HG03342 (cell line): ENCODE measurements around the gene DNAJC1.
"Not testable (repeated sequence)": the region's sequence is repeated elsewhere in the genome, so short reads cannot be mapped to it uniquely, and the experiment has no call there.

Source experiments
- ATAC-seq: cut with Tn5 transposase; IDR thresholded peaks from one replicate; pipeline ENCODE4 v1.9.1; 2021; ENCODE audit warnings: mild to moderate bottlenecking, moderate library complexity; ENCODE audit not compliant: unreplicated experiment

The DNAJC1 gene

DNA sequence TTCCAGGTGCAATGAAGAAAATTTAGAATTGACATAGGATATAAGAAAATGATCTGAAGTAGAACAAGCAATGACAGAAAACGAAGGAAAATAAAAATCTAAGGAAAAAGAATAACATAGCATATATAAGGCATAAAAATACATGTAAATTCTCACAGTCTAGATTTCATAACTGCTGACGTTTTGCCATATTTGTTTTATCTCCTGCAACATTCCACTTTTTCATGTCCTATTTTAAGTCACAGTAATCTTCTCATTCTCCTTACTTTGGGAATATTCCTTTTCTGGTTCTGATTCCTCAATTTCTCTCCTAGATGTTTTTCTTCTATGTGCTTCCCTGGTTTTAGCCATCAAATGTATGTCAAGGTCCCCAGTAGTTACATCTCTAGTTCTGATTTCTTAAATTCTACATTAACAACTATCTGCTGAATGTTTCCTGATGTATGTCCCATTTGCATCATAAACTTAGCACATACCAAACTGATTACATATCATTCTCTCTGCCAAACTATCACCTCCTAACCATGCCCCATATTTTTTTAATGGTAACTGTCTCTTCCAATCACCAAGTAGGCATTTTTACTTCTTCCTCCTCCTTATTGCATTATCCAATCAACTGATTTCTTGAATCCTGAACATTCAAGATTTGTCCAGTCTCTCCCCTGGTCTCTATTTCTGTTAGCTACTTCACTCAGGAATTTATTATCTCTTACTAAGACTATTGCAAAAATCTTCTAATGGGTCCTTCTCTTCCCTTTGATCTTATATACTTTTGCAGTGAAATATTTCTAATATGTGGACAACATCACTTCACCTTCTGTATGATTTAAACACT is 171.3 kb downstream of the DNAJC1 start:
- no peak for ATAC-seq

GRCh38 chr10:21830037-21830436 is 173.5 kb downstream of the DNAJC1 start:
- no peak for ATAC-seq

- ATAC-seq, result no peak
Measured at GRCh38 chr10:21827308-21827707, 176.2 kb downstream of the DNAJC1 start.

DNA sequence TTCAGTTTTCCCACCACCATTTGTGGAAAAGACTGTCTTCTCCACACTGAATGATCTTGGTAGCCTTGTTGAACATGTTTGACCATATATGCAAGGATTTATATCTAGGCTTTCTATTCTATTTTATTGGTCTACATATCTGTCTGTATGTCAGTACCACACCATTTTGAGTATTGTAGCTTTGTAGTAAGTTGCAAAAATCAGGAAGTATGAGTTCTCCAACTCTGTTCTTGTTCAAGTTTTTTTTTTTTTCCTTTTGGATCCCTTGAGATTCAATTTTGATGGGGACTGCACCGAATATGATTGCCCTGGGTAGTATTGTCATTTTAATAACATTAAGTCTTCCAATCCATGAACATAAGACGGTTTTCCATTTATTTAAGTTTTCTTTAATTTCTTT is 176.8 kb downstream of the DNAJC1 start:
- ATAC-seq, result no peak

GRCh38 chr10:21825345-21825744 is 178.2 kb downstream of the DNAJC1 start:
- ATAC-seq, result no peak

DNA sequence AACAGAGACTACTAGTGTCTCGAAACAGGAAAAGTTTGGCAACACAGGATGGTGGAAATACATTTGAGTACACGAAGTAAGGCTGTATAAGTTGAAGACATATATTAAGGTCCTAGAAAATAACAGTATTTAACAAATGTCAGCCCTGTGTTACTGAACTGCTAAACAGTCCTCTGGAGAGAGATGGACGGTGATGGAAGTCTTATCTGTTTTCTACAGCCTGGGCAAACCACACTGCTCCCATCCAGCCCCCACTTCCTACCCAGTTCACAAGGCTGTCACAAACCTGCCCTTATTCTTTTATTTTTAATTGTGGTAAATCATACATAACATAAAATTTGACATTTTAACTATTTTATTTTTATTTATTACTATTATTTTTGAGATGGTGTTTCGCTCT is 179.1 kb downstream of the DNAJC1 start:
- ATAC-seq, result no peak

GRCh38 chr10:21823617-21824016 is 179.9 kb downstream of the DNAJC1 start:
- ATAC-seq, result no peak

DNA sequence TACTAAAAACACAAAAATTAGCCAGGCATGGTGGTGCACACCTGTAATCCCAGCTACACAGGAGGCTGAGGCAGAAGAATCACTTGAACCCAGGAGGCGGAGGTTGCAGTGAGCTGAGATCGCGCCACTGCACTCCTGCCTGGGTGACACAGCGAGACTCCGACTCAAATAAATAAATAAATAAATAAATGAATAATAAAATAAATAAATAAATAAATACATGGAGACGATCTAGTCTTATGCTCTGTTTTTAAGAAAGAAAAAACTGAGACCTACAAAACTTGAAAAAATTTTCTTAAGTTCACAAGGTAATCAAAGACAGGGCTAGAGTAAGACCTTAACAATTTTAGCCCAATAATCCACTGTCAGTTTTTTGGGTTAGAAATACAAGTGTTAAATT is 181.3 kb downstream of the DNAJC1 start:
- ATAC-seq, result not testable (repeated sequence)

- no peak for ATAC-seq
Measured at GRCh38 chr10:21820952-21821351, 182.6 kb downstream of the DNAJC1 start.

DNA sequence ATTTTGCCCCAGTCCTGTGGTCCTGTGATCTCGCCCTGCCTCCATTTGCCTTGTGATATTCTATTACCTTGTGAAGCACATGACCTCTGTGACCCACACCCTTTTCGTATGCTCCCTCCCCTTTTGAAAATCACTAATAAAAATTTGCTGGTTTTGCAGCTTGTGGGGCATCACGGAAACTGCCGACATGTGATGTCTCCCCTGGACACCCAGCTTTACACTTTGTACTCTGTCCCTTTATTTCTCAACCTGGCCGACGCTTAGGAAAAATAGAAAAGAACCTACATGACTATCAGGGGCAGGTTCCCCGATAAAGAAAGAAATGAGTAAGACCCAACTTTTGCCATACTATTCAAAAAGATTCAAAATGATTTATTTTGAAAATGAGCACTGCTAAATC is 185.1 kb downstream of the DNAJC1 start:
- not testable (repeated sequence) for ATAC-seq

DNA sequence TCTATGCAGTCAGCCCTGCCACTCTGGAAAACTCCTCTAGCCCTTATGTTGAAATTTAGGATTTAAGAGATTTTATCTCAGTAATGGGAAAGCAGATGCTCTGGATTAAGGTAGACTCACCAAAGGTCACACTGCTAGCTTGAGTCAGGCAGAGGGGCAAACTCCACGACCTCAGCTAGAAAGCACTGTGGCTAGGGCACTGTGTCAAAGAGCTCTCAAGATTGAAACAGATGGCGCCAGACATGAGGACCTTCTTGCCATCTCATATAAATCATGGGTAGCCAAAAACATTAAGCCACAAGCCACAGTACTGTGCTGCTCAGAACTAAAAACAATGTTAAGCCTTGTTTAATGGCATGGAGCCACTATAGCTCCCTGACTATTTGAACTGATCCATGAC is 188.7 kb downstream of the DNAJC1 start:
- ATAC-seq, result no peak

DNA sequence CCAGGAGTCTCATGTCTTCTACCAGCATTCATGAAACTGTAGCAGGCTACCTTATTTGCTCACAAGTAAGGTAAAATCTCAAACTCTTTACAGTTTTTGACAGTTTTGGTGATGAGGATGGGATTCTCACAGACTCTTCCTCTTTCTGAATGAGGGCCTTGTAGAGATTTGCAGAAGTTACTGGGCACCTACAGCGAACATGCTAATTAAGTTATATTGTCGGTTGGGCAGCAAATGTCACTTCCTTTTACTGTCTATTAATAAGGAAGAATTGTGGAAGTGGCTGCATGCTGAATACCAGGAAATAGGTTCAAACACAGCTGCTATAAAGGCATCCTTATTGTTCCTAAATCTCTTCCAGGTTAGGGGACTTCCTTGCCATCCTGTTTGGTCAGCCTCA is 189.6 kb downstream of the DNAJC1 start:
- ATAC-seq, result no peak

- no peak for ATAC-seq
Measured at GRCh38 chr10:21811245-21811585, 192.3 kb downstream of the DNAJC1 start.

DNA sequence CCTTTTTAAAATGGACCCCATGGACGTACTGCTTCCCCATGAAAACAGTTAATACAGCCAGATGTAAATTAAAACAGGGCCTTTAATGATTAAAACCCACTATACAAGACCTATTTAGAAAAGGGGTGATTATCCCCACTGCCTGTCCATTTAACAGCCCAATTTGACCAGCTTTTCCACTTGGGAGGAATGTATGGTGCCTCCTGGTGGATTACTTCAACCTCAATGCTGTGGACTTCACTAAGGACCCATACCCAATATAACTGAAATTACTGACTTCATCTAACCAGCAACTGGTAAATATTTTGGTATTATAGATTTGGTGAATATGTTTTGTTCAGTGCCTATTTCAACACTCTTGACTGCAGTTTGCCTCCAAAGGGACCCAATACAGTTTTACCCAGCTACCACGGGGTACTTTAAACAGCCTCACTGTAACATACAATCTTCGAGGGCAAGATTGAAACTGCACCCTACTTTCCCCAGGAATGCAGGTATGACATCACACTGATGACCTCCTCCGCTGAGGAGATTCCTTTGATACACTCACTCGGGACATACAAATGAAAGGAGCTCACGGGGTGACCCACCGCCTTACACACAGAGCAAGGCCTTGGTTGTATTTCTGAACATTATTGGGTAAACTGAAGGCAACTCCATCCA is 192.8 kb downstream of the DNAJC1 start:
- ATAC-seq, result no peak

DNA sequence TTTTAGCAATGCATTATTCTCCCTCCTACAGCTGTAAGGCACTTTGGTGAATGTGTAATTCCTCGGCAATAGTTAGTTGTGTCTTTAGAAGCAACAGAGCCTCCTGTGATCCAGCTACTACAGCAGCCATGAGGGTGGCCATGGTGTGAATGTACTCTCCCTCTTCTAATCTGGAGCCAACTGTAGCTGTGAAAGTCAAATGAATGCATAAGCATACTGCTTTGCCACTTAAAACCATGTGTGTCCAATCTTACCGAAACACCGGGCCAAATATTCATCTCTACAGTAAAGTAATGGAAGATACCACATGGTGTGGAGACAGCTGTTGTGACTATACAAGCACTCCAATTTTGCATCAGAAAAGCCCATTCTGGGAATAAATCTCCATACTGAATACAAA is 195.0 kb downstream of the DNAJC1 start:
- no peak for ATAC-seq

DNA sequence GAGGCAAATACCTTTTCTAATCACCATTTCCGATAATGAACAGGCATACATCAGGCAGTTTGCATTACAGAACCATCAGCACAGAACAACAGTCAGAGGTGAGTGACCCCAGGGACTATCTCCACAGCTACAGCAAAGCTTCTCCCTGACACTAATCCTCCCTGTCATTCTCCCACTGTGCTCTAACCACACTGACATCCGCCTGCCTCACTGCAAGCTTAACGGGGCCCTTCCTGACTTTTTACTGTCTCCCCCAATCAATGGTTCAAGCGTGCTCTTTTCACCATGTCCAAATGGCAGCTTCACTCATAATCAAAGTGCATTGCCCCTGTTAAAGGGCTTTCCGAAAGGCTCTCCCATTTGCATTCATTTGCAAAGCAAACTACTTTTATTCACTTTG is 196.3 kb downstream of the DNAJC1 start:
- no peak for ATAC-seq

GRCh38 chr10:21803374-21803773 is 200.2 kb downstream of the DNAJC1 start:
- ATAC-seq, result no peak

GRCh38 chr10:21801609-21802008 is 201.9 kb downstream of the DNAJC1 start:
- no peak for ATAC-seq

DNA sequence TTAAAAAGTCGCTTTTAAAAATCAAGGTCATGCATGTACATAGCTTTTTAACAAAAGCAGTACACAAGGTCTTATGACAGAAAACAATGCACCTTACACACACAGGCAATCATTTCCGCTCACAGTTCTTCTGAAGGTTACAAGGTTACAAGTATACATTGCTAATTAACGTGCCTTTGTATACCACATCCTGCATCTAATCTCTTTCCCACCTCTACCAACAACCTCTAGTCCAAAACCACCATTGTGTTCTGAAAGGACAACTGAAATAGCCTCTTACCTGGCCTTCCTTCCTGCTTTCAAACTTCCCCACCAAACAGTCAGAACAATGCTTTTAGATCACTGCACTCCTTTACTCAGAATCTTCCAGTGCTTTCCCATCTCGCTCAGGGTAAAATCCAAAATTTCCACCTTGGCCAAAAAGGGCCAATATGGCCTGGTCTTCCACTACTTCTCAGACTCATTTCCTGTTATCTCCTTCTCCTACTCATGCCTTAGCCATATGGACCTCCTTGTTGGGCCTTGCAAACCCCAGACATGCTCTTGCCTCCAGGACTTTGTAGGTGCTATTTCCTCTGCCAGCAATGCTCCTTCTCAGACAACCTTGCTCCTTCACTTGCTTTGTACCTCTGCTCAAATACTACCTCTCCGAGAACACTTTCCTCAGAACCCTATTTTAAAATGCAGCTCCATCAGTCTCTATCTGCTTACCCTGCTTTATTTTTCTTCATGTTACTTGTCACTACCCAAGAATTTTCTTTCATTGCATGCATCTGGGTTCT is 205.4 kb downstream of the DNAJC1 start:
- ATAC-seq, result no peak

- ATAC-seq, result no peak
Measured at GRCh38 chr10:21797533-21797932, 206.0 kb downstream of the DNAJC1 start.

DNA sequence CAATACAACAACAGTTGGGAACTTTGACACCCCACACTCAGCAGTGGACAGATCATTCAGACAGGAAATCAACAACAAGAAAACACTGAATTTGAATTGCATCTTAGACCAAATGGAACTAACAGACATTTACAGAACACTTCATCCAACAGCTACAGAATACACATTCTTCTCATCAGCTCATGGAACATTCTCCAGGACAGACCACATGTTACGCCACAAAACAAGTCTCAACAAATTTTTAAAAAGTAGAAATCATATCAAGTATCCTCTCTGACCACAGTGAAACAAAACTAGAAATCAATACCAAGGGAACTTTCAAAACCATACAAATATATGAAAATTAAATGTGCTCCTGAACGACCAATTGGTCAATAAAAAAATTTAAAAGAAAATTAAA is 212.3 kb downstream of the DNAJC1 start:
- ATAC-seq, result no peak

DNA sequence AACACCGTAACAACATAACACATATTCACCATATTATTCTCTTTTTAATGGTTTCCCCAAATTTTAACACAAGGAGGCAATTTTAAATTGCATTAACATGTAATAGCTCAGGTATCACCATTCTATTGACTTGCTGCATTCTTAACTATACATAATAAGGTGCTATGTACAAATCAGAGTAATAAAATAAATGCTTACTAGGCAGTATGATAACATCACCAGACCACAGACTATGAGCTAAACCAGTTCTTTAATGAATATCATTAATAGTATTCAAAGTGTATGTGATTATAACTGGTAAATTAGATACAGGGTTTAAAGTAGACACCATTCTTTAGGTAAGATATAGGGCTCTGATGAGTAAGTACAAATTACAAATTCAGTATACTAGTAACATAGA is 226.6 kb downstream of the DNAJC1 start:
- ATAC-seq, result no peak
